Endothelial cell of umbilical vein (primary cell): Measurements from ENCODE around the gene COL5A1. TPM values are rescaled to one million over a fixed set of nuclear protein-coding genes. Genes with fewer than 3 reads are reported as not detected.
A peak's percentile ranks its signal among the peaks of the same experiment; 100 is the strongest.

Source experiments
- BruUV-seq: library from RNA; stranded (reverse); fragments of 400-500 nt; replicated peaks from 2 replicates; lab custom pipeline; 2021; lab: Mats Ljungman, UMichigan
- CTCF ChIA-PET: fragments of 300-600, 350-600 bp; sonication (Branson Sonifier 250); formaldehyde crosslinking; loops from one replicate; lab custom pipeline; 2021; ENCODE audit warnings: antibody characterized with exemption, inconsistent platforms; lab: Charles Lee
- POLR2A ChIA-PET: fragments of 300-600, 350-600 bp; sonication (Branson Sonifier 250); formaldehyde crosslinking; loops from one replicate; lab custom pipeline; 2021; ENCODE audit warnings: antibody characterized with exemption, inconsistent platforms; lab: Charles Lee
- DNase-seq: peaks from one replicate; pipeline ENCODE4 v3.0.0-alpha.2; 2011; ENCODE audit warnings: low read depth, low spot score
- FAIRE-seq: peaks from 2 replicates; lab custom pipeline; 2011; peaks lifted over from hg19 to GRCh38; lab: Jason Lieb, UNC
- H2AFZ ChIP-seq: 2 replicates; pipeline ENCODE4 v1.6.0; 2012; ENCODE audit warnings: low read depth, low read length, control low read depth, inconsistent platforms
- H3K27ac ChIP-seq: 2 replicates; pipeline ENCODE4 v1.5.1; 2011; ENCODE audit warnings: low read depth, mild to moderate bottlenecking, control low read depth, low read length, moderate library complexity; ENCODE audit not compliant: insufficient read depth
- H3K27me3 ChIP-seq, 2 experiments: 2 replicates each; pipeline versions ENCODE4 v1.6.0 to v1.6.1; 2011; ENCODE audit warnings: low read length in 2 of 2, mixed read lengths in 1 of 2; ENCODE audit not compliant: control insufficient read depth in 2 of 2, insufficient read depth in 2 of 2
- H3K36me3 ChIP-seq, 2 experiments: 2 replicates in 1 of 2; 3 replicates in 1 of 2; pipeline ENCODE4 v1.5.1; 2011; ENCODE audit warnings: low read length in 2 of 2, mild to moderate bottlenecking in 1 of 2, moderate library complexity in 1 of 2; ENCODE audit not compliant: control insufficient read depth in 2 of 2, insufficient read depth in 2 of 2; ENCODE audit errors: extremely low read depth in 1 of 2
- H3K4me1 ChIP-seq: 3 replicates; pipeline ENCODE4 v1.5.1; 2011; ENCODE audit warnings: mild to moderate bottlenecking, low read length; ENCODE audit not compliant: control insufficient read depth, insufficient read depth; ENCODE audit errors: extremely low read depth
- H3K4me2 ChIP-seq: 2 replicates; pipeline ENCODE4 v1.6.1; 2011; ENCODE audit warnings: low read length, control low read depth, mixed read lengths; ENCODE audit not compliant: insufficient read depth
- H3K4me3 ChIP-seq, 3 experiments: fragments of 200-600 bp in 1 of 3; sonication (generic), shearing (Covaris generic) in 1 of 3; replicated peaks in 1 of 3; 2 replicates each; pipeline ENCODE4 v1.5.1; 2011 to 2016; ENCODE audit warnings: control low read depth in 3 of 3, low read length in 3 of 3, mild to moderate bottlenecking in 2 of 3, inconsistent platforms in 1 of 3, low read depth in 1 of 3, moderate library complexity in 1 of 3; ENCODE audit not compliant: insufficient read depth in 1 of 3
- H3K79me2 ChIP-seq: 2 replicates; pipeline ENCODE4 v1.6.0; 2012; ENCODE audit warnings: low read length, inconsistent platforms; ENCODE audit not compliant: control insufficient read depth, insufficient read depth
- H3K9ac ChIP-seq: replicated peaks from 2 replicates; pipeline ENCODE3; 2011; ENCODE audit warnings: low read length, control low read depth; ENCODE audit not compliant: insufficient read depth; ENCODE audit errors: extremely low read depth
- H3K9me1 ChIP-seq: replicated peaks from 3 replicates; pipeline ENCODE4 v1.6.0; 2011; ENCODE audit warnings: mild to moderate bottlenecking, low read length; ENCODE audit not compliant: control insufficient read depth, insufficient read depth; ENCODE audit errors: extremely low read depth
- H3K9me3 ChIP-seq: replicated peaks from 2 replicates; pipeline ENCODE4 v1.5.1; 2012; ENCODE audit warnings: low read length, inconsistent platforms; ENCODE audit not compliant: control insufficient read depth, insufficient read depth
- H4K20me1 ChIP-seq: replicated peaks from 2 replicates; pipeline ENCODE3; 2011; ENCODE audit warnings: mild to moderate bottlenecking, low read length; ENCODE audit not compliant: control insufficient read depth, insufficient read depth; ENCODE audit errors: extremely low read depth
- CTCF ChIP-seq, 2 donors: IDR thresholded peaks; 1 replicate in 1 of 2; 2 replicates in 1 of 2; pipeline ENCODE4 v1.5.1; 2011; ENCODE audit warnings: low read length in 2 of 2, mild to moderate bottlenecking in 2 of 2, moderate library complexity in 2 of 2, control low read depth in 1 of 2, inconsistent platforms in 1 of 2, low read depth in 1 of 2; ENCODE audit not compliant: insufficient read depth in 1 of 2; ENCODE audit errors: extremely low read depth in 1 of 2
- EZH2 ChIP-seq: IDR thresholded peaks from 2 replicates; pipeline ENCODE4 v1.6.1; 2012; ENCODE audit warnings: borderline replicate concordance, low read depth, mild to moderate bottlenecking, moderate library complexity, low read length, inconsistent platforms; ENCODE audit not compliant: severe bottlenecking
- FOS ChIP-seq: IDR thresholded peaks from 2 replicates; pipeline ENCODE4 v1.6.1; 2011; ENCODE audit warnings: mild to moderate bottlenecking, low read length, moderate library complexity, borderline replicate concordance; ENCODE audit not compliant: insufficient read depth
- GATA2 ChIP-seq: IDR thresholded peaks from 2 replicates; pipeline ENCODE4 v1.7.0; 2011; ENCODE audit warnings: low read depth, mild to moderate bottlenecking, moderate library complexity, mixed read lengths, low read length; ENCODE audit not compliant: insufficient read length, insufficient read depth
- JUN ChIP-seq: IDR thresholded peaks from 2 replicates; pipeline ENCODE4 v1.6.1; 2011; ENCODE audit warnings: borderline replicate concordance, low read depth; ENCODE audit not compliant: insufficient read length, insufficient read depth
- MAX ChIP-seq: IDR thresholded peaks from 2 replicates; pipeline ENCODE4 v1.6.1; 2011; ENCODE audit not compliant: insufficient read depth, insufficient read length
- MYC ChIP-seq: IDR thresholded peaks from one replicate; pipeline ENCODE4 v1.6.1; 2011; ENCODE audit warnings: mild to moderate bottlenecking, low read depth, low read length
- POLR2A ChIP-seq: IDR thresholded peaks from 2 replicates; pipeline ENCODE4 v1.6.1; 2012; ENCODE audit warnings: low read depth, mild to moderate bottlenecking, control low read depth, low read length
- POLR2AphosphoS5 ChIP-seq: IDR thresholded peaks from 2 replicates; pipeline ENCODE4 v1.6.1; 2012; ENCODE audit warnings: low read depth, mild to moderate bottlenecking, control low read depth, low read length, moderate library complexity; ENCODE audit not compliant: insufficient read depth
- dilution Hi-C: fragments of 300-500 bp; cut with MboI; formaldehyde crosslinking; loops from one replicate; pipeline ENCODE4 v1.15.0; 2019; ENCODE audit warnings: low sequenced_read_pairs; ENCODE audit not compliant: extremely low pct_ligation_motif_present
- intact Hi-C: fragments of 100-400 bp; cut with micrococcal nuclease; formaldehyde crosslinking; loops from one replicate; pipeline ENCODE4 v1.10.0; 2022
- polyA plus RNA-seq, 4 experiments: library from polyadenylated mRNA; depleted of rRNA in 3 of 4; stranded (reverse) in 3 of 4; unstranded in 1 of 4; fragments of >200 nt; gene quantifications; 2 replicates each; pipeline versions ENCODE4 v1.2.1 to v1.2.3, GENCODE V29; 2011 to 2012; ENCODE audit warnings: missing spikeins in 1 of 4
- total RNA-seq: library from RNA; stranded (reverse); gene quantifications from 2 replicates; pipeline ENCODE4 v1.2.3, GENCODE V29; 2021

The COL5A1 gene
- total and polyA plus RNA-seq, 2 donors (not counting 3 experiments of a cell fraction or from before 2014, with no cell fraction given) = 97.4 to 175 TPM

GRCh38 chr9:134655586-134656333 is 14.2 kb downstream of the COL5A1 start:
- Histone ChIP-seq H3K9ac (no peak overlapping the region), H3K79me2 (peaks cover 6% of the 10 kb centered on the region), H3K4me3 (no peak overlapping the region), H3K9me1 (no peaks in the 10 kb centered on the region), H3K27me3 (no peaks in the 10 kb centered on the region), H3K4me1 (no peaks in the 10 kb centered on the region), H3K4me2 (no peak overlapping the region), H4K20me1 (no peaks in the 10 kb centered on the region), H3K9me3 (no peaks in the 10 kb centered on the region), H3K36me3 (no peaks in the 10 kb centered on the region), H3K27ac (no peak overlapping the region), H2AFZ (no peak overlapping the region)
- FAIRE-seq (no peak), DNase-seq (no peak)
- dilution Hi-C loops (no loop called here), intact Hi-C loops (no loop called here)
- POLR2A ChIA-PET = no interaction called here
- no peak for TF ChIP-seq MAX
- no TSS peak for BruUV-seq
- CTCF ChIA-PET = interaction anchor here (0.8 to 2.5 kb wide), 5 partner anchors 10 to 206 kb away, joined by 3 to 16 read pairs (median 5); no protein-coding TSS in a partner anchor

- no peak overlapping the region for H3K27ac ChIP-seq
- H3K9me1 ChIP-seq = no peaks in the 10 kb centered on the region
- FAIRE-seq (peak; percentile 4), DNase-seq (no peak)
- dilution Hi-C loops (no loop called here), intact Hi-C loops (no loop called here)
- POLR2A ChIA-PET = no interaction called here
- TF ChIP-seq POLR2A (no peak), CTCF (IDR thresholded peaks at IDR 0.05; ENCODE audit: extremely low read depth in 1 of 2, insufficient read depth in 1 of 2, low read depth in 1 of 2, low read length in 2 of 2) (no peak), FOS (no peak), JUN (no peak), EZH2 (no peak), POLR2AphosphoS5 (no peak), MYC (no peak), GATA2 (no peak), MAX (no peak)
- no peaks in the 10 kb centered on the region for H3K36me3 ChIP-seq
- H3K9me3 ChIP-seq = no peaks in the 10 kb centered on the region
- H3K4me3 ChIP-seq = no peak overlapping the region
- H4K20me1 ChIP-seq = no peaks in the 10 kb centered on the region
- H3K9ac ChIP-seq = no peak overlapping the region
- H3K79me2 ChIP-seq = peaks cover 3% of the 10 kb centered on the region
- H2AFZ ChIP-seq = no peak overlapping the region
- no peaks in the 10 kb centered on the region for H3K27me3 ChIP-seq
- no peak overlapping the region for H3K4me2 ChIP-seq
- no TSS peak for BruUV-seq
- CTCF ChIA-PET = interaction anchor here (0.6 to 2.5 kb wide), 6 partner anchors 10 to 207 kb away, joined by 3 to 16 read pairs (median 4); no protein-coding TSS in a partner anchor
- H3K4me1 ChIP-seq = no peaks in the 10 kb centered on the region
Measured at GRCh38 chr9:134656334-134657006, 14.9 kb downstream of the COL5A1 start.
